Endothelial cell of umbilical vein (primary cell): ENCODE data around the gene PDE3A. TPM values are rescaled to one million over a fixed set of nuclear protein-coding genes. Genes with fewer than 3 reads are reported as not detected.

Source experiments
- BruUV-seq: library from RNA; stranded (reverse); fragments of 400-500 nt; replicated peaks from 2 replicates; lab custom pipeline; 2021; lab: Mats Ljungman, UMichigan
- CTCF ChIA-PET: fragments of 300-600, 350-600 bp; sonication (Branson Sonifier 250); formaldehyde crosslinking; loops from one replicate; lab custom pipeline; 2021; ENCODE audit warnings: antibody characterized with exemption, inconsistent platforms; lab: Charles Lee
- POLR2A ChIA-PET: fragments of 300-600, 350-600 bp; sonication (Branson Sonifier 250); formaldehyde crosslinking; loops from one replicate; lab custom pipeline; 2021; ENCODE audit warnings: antibody characterized with exemption, inconsistent platforms; lab: Charles Lee
- DNase-seq: peaks from one replicate; pipeline ENCODE4 v3.0.0-alpha.2; 2011; ENCODE audit warnings: low read depth, low spot score
- FAIRE-seq: peaks from 2 replicates; lab custom pipeline; 2011; peaks lifted over from hg19 to GRCh38; lab: Jason Lieb, UNC
- H2AFZ ChIP-seq: 2 replicates; pipeline ENCODE4 v1.6.0; 2012; ENCODE audit warnings: low read depth, low read length, control low read depth, inconsistent platforms
- H3K27ac ChIP-seq: 2 replicates; pipeline ENCODE4 v1.5.1; 2011; ENCODE audit warnings: low read depth, mild to moderate bottlenecking, control low read depth, low read length, moderate library complexity; ENCODE audit not compliant: insufficient read depth
- H3K27me3 ChIP-seq, 2 experiments: 2 replicates each; pipeline versions ENCODE4 v1.6.0 to v1.6.1; 2011; ENCODE audit warnings: low read length in 2 of 2, mixed read lengths in 1 of 2; ENCODE audit not compliant: control insufficient read depth in 2 of 2, insufficient read depth in 2 of 2
- H3K36me3 ChIP-seq, 2 experiments: 2 replicates in 1 of 2; 3 replicates in 1 of 2; pipeline ENCODE4 v1.5.1; 2011; ENCODE audit warnings: low read length in 2 of 2, mild to moderate bottlenecking in 1 of 2, moderate library complexity in 1 of 2; ENCODE audit not compliant: control insufficient read depth in 2 of 2, insufficient read depth in 2 of 2; ENCODE audit errors: extremely low read depth in 1 of 2
- H3K4me1 ChIP-seq: 3 replicates; pipeline ENCODE4 v1.5.1; 2011; ENCODE audit warnings: mild to moderate bottlenecking, low read length; ENCODE audit not compliant: control insufficient read depth, insufficient read depth; ENCODE audit errors: extremely low read depth
- H3K4me2 ChIP-seq: 2 replicates; pipeline ENCODE4 v1.6.1; 2011; ENCODE audit warnings: low read length, control low read depth, mixed read lengths; ENCODE audit not compliant: insufficient read depth
- H3K4me3 ChIP-seq, 3 experiments: fragments of 200-600 bp in 1 of 3; sonication (generic), shearing (Covaris generic) in 1 of 3; replicated peaks in 1 of 3; 2 replicates each; pipeline ENCODE4 v1.5.1; 2011 to 2016; ENCODE audit warnings: control low read depth in 3 of 3, low read length in 3 of 3, mild to moderate bottlenecking in 2 of 3, inconsistent platforms in 1 of 3, low read depth in 1 of 3, moderate library complexity in 1 of 3; ENCODE audit not compliant: insufficient read depth in 1 of 3
- H3K79me2 ChIP-seq: 2 replicates; pipeline ENCODE4 v1.6.0; 2012; ENCODE audit warnings: low read length, inconsistent platforms; ENCODE audit not compliant: control insufficient read depth, insufficient read depth
- H3K9ac ChIP-seq: replicated peaks from 2 replicates; pipeline ENCODE3; 2011; ENCODE audit warnings: low read length, control low read depth; ENCODE audit not compliant: insufficient read depth; ENCODE audit errors: extremely low read depth
- H3K9me1 ChIP-seq: replicated peaks from 3 replicates; pipeline ENCODE4 v1.6.0; 2011; ENCODE audit warnings: mild to moderate bottlenecking, low read length; ENCODE audit not compliant: control insufficient read depth, insufficient read depth; ENCODE audit errors: extremely low read depth
- H3K9me3 ChIP-seq: replicated peaks from 2 replicates; pipeline ENCODE4 v1.5.1; 2012; ENCODE audit warnings: low read length, inconsistent platforms; ENCODE audit not compliant: control insufficient read depth, insufficient read depth
- H4K20me1 ChIP-seq: replicated peaks from 2 replicates; pipeline ENCODE3; 2011; ENCODE audit warnings: mild to moderate bottlenecking, low read length; ENCODE audit not compliant: control insufficient read depth, insufficient read depth; ENCODE audit errors: extremely low read depth
- CTCF ChIP-seq, 2 donors: IDR thresholded peaks; 1 replicate in 1 of 2; 2 replicates in 1 of 2; pipeline ENCODE4 v1.5.1; 2011; ENCODE audit warnings: low read length in 2 of 2, mild to moderate bottlenecking in 2 of 2, moderate library complexity in 2 of 2, control low read depth in 1 of 2, inconsistent platforms in 1 of 2, low read depth in 1 of 2; ENCODE audit not compliant: insufficient read depth in 1 of 2; ENCODE audit errors: extremely low read depth in 1 of 2
- EZH2 ChIP-seq: IDR thresholded peaks from 2 replicates; pipeline ENCODE4 v1.6.1; 2012; ENCODE audit warnings: borderline replicate concordance, low read depth, mild to moderate bottlenecking, moderate library complexity, low read length, inconsistent platforms; ENCODE audit not compliant: severe bottlenecking
- FOS ChIP-seq: IDR thresholded peaks from 2 replicates; pipeline ENCODE4 v1.6.1; 2011; ENCODE audit warnings: mild to moderate bottlenecking, low read length, moderate library complexity, borderline replicate concordance; ENCODE audit not compliant: insufficient read depth
- GATA2 ChIP-seq: IDR thresholded peaks from 2 replicates; pipeline ENCODE4 v1.7.0; 2011; ENCODE audit warnings: low read depth, mild to moderate bottlenecking, moderate library complexity, mixed read lengths, low read length; ENCODE audit not compliant: insufficient read length, insufficient read depth
- JUN ChIP-seq: IDR thresholded peaks from 2 replicates; pipeline ENCODE4 v1.6.1; 2011; ENCODE audit warnings: borderline replicate concordance, low read depth; ENCODE audit not compliant: insufficient read length, insufficient read depth
- MAX ChIP-seq: IDR thresholded peaks from 2 replicates; pipeline ENCODE4 v1.6.1; 2011; ENCODE audit not compliant: insufficient read depth, insufficient read length
- MYC ChIP-seq: IDR thresholded peaks from one replicate; pipeline ENCODE4 v1.6.1; 2011; ENCODE audit warnings: mild to moderate bottlenecking, low read depth, low read length
- dilution Hi-C: fragments of 300-500 bp; cut with MboI; formaldehyde crosslinking; loops from one replicate; pipeline ENCODE4 v1.15.0; 2019; ENCODE audit warnings: low sequenced_read_pairs; ENCODE audit not compliant: extremely low pct_ligation_motif_present
- intact Hi-C: fragments of 100-400 bp; cut with micrococcal nuclease; formaldehyde crosslinking; loops from one replicate; pipeline ENCODE4 v1.10.0; 2022
- polyA plus RNA-seq, 4 experiments: library from polyadenylated mRNA; depleted of rRNA in 3 of 4; stranded (reverse) in 3 of 4; unstranded in 1 of 4; fragments of >200 nt; gene quantifications; 2 replicates each; pipeline versions ENCODE4 v1.2.1 to v1.2.3, GENCODE V29; 2011 to 2012; ENCODE audit warnings: missing spikeins in 1 of 4
- total RNA-seq: library from RNA; stranded (reverse); gene quantifications from 2 replicates; pipeline ENCODE4 v1.2.3, GENCODE V29; 2021

PDE3A gene
- total and polyA plus RNA-seq, 2 donors (not counting 3 experiments of a cell fraction or from before 2014, with no cell fraction given) = 14.0 to 27.4 TPM

- Histone ChIP-seq H3K27ac (no peak overlapping the region), H3K4me3 (no peak overlapping the region), H3K79me2 (peaks cover 6% of the 10 kb centered on the region), H3K36me3 (no peaks in the 10 kb centered on the region), H4K20me1 (no peaks in the 10 kb centered on the region), H2AFZ (no peak overlapping the region), H3K9me3 (no peaks in the 10 kb centered on the region), H3K4me1 (peaks cover 23% of the 10 kb centered on the region), H3K9me1 (no peaks in the 10 kb centered on the region), H3K27me3 (no peaks in the 10 kb centered on the region), H3K9ac (no peak overlapping the region), H3K4me2 (no peak overlapping the region)
- dilution Hi-C loops (no loop called here), intact Hi-C loops (no loop called here)
- ChIA-PET POLR2A (no interaction called here), CTCF (interaction anchor here (1.7 kb wide), 1 partner anchor 54 kb away, joined by 5 read pairs; no protein-coding TSS in a partner anchor)
- no TSS peak for BruUV-seq
- DNase-seq (peak; percentile 17), FAIRE-seq (no peak)
- TF ChIP-seq JUN (no peak), MAX (no peak), EZH2 (no peak), FOS (no peak), MYC (no peak), CTCF (IDR thresholded peaks at IDR 0.05; ENCODE audit: extremely low read depth in 1 of 2, insufficient read depth in 1 of 2, low read depth in 1 of 2, low read length in 2 of 2) (no peak), GATA2 (no peak)
These were observed 126.5 kb downstream of the PDE3A start for GRCh38 chr12:20494851-20495250.
